GM19099 (cell line): ENCODE data around the gene APELA.

Experiments
- POLR2A ChIP-seq: IDR thresholded peaks from 3 replicates; pipeline ENCODE4 v1.6.1; 2011; ENCODE audit warnings: low read depth; ENCODE audit not compliant: insufficient read length; ENCODE audit errors: extremely low read depth

The APELA gene

DNA sequence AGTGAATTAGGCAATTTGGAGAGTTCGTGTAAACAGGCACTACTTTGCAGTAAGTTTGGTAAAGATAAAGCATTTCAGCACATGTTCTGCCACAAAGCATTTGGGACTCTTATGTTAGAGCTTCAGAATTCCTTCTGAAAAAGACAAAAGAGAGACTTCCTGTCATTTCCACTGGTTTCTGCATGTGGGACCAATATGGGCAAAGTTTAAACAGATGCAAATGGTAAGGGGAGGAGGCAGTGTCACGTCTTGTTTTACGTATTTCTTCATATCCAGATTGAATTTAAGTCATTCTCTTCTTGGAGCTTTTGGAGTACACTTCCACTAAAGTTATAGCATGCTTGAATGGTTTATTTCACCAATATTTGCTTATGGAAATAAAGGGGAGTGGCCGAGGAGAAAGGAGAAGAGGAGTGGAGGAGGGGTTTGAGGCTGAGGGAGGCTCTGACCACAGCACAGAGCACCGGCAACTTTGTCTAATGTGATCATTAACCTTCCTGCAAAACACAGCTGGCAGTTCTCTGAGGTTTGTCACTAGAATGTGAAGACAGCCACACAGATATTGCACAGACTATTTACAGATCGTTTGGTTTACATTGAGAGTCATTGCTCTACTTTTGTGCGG lies at the start of gene APELA:
APELA (plus strand) TSS at position 479 of the 625 bp plus-strand sequence. CDS start 154 bp downstream, outside the sequence.
- TF ChIP-seq POLR2A: peak; percentile 37

DNA sequence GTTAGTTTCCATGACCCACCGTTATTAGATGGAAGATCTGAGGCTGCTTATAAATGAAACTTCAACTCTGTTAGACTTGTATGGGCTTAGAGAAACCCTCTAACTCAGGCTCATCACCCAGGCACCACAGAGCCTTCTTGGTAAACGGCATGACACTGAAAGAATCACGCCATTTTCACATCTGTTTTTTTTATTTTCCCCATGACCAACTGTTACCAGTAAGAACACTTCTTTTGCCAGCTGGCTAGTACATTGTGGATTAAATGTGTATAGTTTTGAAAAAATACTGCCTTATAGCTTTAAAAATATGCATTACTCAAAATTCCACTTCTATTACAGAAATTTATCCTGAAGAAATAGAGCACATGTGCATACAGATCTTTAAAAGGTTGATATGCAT lies 48.0 kb upstream of the APELA start:
- no peak for TF ChIP-seq POLR2A

- TF ChIP-seq POLR2A: no peak
Observed at GRCh38 chr4:164846566-164846965, 30.4 kb upstream of the APELA start.

GRCh38 chr4:164847016-164847415 lies 30.0 kb upstream of the APELA start:
- no peak for TF ChIP-seq POLR2A

GRCh38 chr4:164847967-164848649 lies 28.9 kb upstream of the APELA start:
- TF ChIP-seq POLR2A: no peak

- no peak for TF ChIP-seq POLR2A
Observed at GRCh38 chr4:164856396-164856795, 20.6 kb upstream of the APELA start.

DNA sequence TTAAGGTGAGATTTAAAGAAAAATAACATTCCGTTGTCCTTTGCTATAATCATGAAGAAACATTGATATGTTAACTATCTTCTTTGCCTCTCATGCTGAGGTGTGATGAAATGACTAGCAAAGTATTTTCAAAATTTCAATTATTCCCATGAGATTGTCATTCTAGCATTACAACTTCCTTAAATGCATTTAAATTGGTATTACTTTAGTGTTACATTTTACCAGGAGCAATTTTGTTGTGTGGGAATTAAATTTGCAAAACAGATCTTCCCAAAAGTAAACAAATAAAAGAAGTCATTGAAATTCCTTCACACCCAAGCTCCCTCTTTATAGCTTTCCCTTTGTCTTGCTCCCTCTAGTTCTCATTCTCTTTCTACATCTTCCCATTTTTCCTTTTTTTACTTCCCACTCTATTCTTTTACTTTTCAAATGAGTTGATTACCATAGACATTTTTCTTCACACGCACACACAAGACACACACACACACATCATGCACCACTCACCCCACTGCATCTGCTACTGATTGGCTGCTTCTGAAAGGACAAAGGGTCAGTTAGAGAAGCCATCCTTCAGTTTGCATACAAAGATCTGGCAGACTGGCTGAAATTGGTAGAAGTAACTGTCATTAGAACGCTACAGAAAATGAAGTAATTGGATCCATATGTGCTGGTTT lies 10.0 kb upstream of the APELA start:
- TF ChIP-seq POLR2A: no peak

DNA sequence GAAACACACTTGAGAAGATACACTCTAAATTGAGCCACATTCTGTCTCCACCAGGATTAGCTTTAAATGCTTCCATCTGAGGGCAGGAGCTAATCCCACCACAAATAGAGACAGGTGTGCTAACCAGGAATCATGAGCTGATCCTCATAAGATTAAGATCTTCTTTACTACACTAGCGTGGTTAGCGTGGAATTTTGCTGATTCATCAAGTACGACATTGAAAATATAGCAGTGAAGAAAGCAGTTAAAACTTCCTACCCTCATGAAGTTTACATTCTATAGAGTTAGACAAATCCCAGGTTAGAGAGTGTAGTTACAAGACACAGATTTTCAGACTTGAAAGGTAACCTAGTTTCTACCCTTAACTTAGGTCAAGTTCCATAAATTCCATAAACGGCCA lies 5.3 kb upstream of the APELA start:
- no peak for TF ChIP-seq POLR2A

GRCh38 chr4:164872481-164872880 lies 4.5 kb upstream of the APELA start:
- no peak for TF ChIP-seq POLR2A

DNA sequence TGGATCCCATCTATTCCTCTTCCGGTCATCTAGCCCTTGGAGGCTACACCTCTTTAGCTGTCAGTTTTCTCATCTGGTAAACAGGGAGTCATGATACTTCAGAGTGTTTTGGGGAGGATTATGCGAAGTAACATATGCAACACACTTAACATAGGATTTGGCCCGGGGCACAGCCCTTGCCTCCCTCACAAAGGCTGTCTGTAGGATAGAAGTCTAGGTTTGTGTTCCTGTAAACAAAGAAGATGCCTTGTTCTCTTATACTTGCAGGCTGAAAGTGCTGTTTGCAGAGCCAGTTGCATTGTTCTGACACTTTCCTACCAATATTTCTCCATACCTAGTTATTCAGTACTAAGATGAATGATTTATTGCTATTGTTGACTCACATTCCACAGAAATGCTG lies 2.2 kb upstream of the APELA start:
- no peak for TF ChIP-seq POLR2A

DNA sequence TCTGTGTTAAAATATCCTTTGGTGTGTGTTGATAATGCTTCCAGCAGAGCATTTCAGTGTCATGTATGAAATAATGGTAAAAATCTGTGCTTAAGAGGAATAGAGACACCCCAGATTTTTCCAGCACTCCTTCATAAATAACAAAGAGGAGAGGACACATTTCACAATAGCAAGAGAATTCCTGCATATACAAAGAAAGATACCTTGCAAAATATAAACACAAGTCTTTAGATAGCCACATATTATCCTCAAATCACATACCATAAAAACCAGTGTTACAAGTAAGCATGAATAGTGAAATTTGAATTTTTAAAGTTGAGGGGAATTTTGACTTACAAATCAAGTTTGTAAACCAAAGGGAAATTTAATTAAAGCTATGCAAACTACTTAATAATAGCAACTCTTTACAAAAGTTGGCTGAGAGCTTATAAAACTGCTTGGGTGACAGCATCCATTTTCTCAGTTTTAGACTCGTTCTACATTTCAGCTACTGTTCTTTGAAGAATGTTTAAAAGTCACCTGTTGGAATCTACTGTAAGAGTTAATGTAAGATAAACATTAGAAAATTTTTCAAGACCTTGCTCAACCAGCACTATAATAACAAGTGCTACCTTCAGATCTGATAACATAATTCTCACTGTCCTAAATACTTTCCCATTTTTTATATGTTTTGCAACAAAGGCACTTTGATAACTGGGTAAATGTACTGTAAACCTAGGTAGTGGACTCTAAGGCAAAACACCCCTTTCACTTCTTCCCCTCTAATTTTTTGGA lies 3.7 kb downstream of the APELA start:
- TF ChIP-seq POLR2A: no peak

GRCh38 chr4:164888096-164888715 lies 11.2 kb downstream of the APELA start:
- TF ChIP-seq POLR2A: no peak

- no peak for TF ChIP-seq POLR2A
Observed at GRCh38 chr4:164890691-164891090, 13.7 kb downstream of the APELA start.

DNA sequence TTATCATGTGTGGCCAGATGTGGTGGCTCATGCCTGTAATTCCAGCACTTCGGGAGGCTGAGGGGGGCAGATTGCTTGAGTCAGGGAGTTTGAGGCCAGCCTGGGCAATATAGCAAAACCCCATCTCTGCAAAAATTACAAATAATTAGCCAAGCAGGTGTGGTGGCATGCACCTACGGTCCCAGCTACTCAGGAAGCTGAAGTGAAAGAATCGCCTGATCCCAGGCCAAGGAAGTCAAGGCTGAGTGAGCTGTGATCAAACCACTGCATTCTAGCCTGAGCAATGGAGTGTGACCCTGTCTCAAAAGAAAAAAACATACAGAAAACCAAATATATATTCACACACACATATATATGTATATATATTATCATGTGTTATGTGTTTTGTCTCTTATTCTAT lies 15.0 kb downstream of the APELA start:
- TF ChIP-seq POLR2A: no peak

GRCh38 chr4:164894702-164895101 lies 17.7 kb downstream of the APELA start:
- no peak for TF ChIP-seq POLR2A

DNA sequence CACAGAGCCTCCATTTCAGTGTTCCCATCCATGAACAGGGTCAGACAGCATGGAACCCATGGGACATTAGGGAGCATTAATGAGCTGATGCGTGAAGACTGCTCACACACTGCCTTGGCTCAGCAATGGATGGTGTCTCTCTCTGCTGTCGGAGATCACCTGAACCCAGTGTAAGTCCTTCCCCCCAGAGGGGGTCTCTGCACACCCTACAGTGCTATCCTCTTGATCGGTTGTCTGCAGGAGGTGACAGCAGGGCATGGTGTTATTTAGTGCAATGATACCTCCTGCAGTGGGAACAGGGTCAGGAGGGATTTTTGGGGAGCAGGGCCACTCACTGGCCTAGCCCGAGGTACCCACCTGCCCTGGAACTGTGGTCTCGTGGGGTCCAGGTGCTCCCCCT lies 25.6 kb downstream of the APELA start:
- no peak for TF ChIP-seq POLR2A

- no peak for TF ChIP-seq POLR2A
Observed at GRCh38 chr4:164904336-164904735, 27.4 kb downstream of the APELA start.
